Stimulated activated CD8-positive, alpha-beta memory T cell treated with anti-CD3 and anti-CD28 coated beads, Interleukin-2, amount 100 ng/mL, for 48 hours (primary cell): ENCODE results near the gene NKPD1.

Experiments
- DNase-seq, 2 donors: peaks; one replicate each; pipeline ENCODE4 v3.0.0-alpha.2; 2020; ENCODE audit warnings: low read depth in 2 of 2

NKPD1 gene

DNA sequence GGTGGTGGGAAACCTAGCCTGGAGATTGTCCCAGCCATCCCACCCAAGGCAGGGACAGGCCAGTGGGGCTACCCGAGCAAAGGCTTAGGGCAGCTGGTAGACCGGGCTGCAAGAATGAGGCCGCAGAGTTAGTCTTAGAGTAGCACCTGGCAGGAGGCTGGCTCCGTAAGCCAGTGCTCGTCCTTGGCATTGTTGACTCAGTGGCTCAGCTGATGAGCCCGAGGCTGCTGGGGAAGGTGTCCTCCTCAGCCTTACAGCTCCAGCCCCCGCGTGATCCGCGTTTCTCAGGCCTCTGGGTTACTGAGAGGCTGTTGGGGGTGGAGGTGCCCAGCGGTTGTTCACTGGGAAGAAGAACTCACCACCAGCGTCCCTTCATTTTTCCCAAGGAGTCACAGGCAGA lies 43.1 kb downstream of the NKPD1 start:
- DNase-seq = no peak

DNA sequence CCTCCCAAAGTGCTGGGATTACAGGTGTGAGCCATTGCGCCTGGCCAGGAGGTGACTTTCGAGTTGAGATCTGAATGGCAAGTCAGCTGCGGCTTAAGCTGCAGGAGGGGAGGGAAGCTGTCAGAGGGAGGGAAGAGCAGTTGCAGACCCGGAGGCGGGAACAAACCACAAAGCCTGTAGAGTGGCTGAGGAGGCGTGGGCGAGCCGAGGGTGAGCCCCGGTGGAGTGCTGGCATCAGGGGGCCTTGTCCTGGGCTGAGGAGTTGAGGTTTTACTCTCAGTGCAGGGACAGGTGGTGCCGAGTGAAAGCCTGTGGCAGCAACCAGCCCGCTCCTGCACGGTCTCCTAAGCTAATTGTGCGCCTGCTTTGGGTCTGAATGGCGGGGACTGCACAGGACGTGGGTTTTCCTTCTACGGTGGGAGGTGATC lies 43.6 kb downstream of the NKPD1 start:
- DNase-seq = peak; percentile 70

DNA sequence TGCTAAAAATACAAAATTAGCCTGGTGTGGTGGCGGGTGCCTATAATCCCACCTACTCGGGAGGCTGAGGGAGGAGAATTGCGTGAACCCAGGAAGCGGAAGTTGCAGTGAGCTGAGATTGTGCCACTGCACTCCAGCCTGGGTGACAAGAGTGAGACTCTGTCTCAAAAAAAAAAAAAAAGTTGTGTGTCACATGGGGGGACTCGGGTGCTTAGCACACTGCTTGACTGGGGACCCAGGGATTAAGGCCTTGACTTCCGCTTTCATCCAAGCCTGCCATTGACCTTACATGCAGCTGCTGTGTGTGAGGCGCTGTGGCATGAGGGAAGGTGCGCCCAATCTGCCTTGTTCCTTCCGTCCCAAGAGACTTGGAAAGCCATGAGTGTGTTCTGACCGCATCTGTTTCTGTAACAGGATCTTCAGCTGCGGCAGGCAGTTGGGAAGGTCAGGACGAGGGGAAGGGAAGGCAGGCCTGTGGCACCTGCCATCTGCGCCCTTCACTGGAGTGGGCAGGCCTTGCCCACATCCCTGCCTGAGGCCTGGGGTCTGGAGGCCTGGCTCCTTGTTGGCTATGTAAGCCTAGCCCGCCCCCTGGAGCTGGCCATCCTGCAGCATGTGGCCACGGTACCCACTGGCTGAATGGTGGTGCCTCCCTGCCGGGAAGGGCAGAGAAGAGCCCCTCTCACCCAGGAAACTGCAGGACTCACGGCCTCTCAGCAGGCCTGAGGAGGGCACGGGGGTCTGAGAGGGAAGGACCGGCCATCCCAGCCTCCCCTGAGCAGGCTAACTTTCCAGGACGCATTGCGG lies 44.8 kb downstream of the NKPD1 start:
- DNase-seq = no peak

DNA sequence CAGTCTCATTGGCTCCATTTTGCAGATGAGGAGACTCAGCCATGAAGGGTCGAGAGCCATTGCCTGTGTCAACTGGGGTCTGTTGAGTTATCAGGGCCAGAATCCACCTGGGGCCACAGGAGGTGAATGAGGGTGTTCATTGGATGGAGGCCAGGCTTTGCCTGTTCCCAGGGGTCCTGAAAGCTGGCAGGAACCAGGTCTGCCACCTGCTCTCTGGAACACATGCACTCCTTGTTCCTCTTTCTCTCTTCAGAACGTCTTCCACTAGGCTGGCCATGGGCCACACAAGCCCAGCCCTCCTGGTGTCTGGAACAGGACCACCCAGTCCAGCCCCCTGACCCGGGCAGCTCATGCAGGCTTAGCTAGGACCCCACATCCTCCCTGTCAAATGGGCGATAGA lies 46.7 kb downstream of the NKPD1 start:
- DNase-seq = no peak

DNA sequence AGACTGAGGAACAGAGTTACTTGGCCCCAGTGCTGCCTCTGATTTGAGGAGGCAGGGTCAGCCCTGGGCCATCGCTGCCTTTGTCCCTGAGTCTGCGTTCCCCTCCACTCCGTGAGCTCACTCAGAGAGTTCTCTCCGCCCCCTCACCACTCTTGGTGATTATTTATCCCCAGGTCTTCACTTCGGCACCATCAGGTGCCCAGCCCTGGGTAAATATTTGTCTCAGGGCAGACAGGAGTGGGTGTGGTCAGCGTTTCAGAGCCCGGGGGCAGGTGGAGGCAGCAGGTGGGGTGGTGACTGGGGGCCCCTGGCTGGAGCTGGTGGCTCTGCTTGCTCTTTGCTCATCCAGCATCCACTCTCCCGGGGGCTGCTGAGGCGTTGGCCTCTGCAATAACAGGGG lies 47.2 kb downstream of the NKPD1 start:
- DNase-seq = no peak

DNA sequence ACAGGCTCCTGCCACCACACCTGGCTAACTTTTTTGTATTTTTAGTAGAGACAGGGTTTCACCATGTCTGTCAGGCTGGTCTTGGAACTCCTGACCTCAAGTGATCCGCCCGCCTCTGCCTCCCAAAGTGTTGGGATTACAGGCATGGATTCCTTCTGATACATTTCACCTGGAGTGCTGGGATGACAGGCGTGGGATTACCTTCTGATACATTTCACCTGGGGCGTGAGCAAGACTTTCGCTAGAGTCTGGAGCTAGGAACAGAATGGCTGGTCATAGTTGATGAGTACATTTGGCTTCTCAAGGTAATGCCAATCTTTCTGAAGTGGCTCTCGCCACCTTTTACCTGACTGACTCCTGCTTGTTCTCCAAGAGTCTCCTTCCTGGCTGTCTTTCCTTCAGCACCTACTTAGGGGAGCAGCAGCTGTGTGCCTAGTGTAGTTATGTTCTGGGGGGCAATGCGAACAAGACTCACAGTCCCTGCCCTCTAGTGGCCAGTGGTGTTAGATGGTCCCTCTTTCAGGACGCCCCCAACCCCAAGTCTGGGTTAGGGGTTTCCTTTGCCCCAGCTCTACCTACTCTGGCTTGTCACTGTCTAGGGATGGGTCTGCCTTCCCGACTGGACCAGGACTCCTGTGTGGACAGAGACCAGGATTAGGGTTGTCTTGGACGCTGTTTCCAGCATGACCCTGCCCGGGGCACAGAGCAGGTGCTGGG lies 48.5 kb downstream of the NKPD1 start:
- no peak for DNase-seq
